Omental fat pad (tissue), 4 donors: ENCODE measurements around the gene FRYL. TPM values are rescaled to one million over a fixed set of nuclear protein-coding genes. Genes with fewer than 3 reads are reported as not detected.

Experiments
- ATAC-seq: fragments of 150-250 bp; one replicate; pipeline ENCODE4 v1.9.1; 2016; ENCODE audit warnings: mild to moderate bottlenecking, moderate library complexity; ENCODE audit not compliant: low FRiP score
- DNase-seq: peaks from one replicate; pipeline ENCODE4 v3.0.0-alpha.2; 2019; ENCODE audit warnings: low spot score
- CTCF ChIP-seq, 3 donors: fragments of 450-650 bp; IDR thresholded peaks; one replicate each; pipeline ENCODE4 v1.5.1; 2016 to 2017; ENCODE audit warnings: antibody characterized with exemption in 3 of 3, mild to moderate bottlenecking in 3 of 3, moderate library complexity in 2 of 3
- total RNA-seq, 4 donors: library from RNA; depleted of rRNA; stranded (reverse); fragments of >200 nt; gene quantifications; one replicate each; pipeline ENCODE4 v1.1.0, GENCODE V29; 2016

Gene FRYL
- total RNA-seq, 4 donors from 2014 or later = 45.2 to 143 (median 48.7) TPM

- no peak for TF ChIP-seq CTCF (IDR thresholded peaks at IDR 0.05)
- ATAC-seq (no peak), DNase-seq (no peak)
Measured at GRCh38 chr4:48633657-48634056, 146.4 kb downstream of the FRYL start.

GRCh38 chr4:48629458-48629857 lies 150.6 kb downstream of the FRYL start:
- ATAC-seq = no peak
- no peak for DNase-seq
- TF ChIP-seq CTCF (IDR thresholded peaks at IDR 0.05) = no peak

GRCh38 chr4:48623182-48623780 lies 156.8 kb downstream of the FRYL start:
- TF ChIP-seq CTCF (IDR thresholded peaks at IDR 0.05) = no peak
- no peak for ATAC-seq
- no peak for DNase-seq

- TF ChIP-seq CTCF (IDR thresholded peaks at IDR 0.05) = no peak
- DNase-seq (no peak), ATAC-seq (no peak)
Measured at GRCh38 chr4:48620831-48621230, 159.2 kb downstream of the FRYL start.

- ATAC-seq = no peak
Measured at GRCh38 chr4:48620093-48620492, 160.0 kb downstream of the FRYL start.

GRCh38 chr4:48604527-48604926 lies 175.6 kb downstream of the FRYL start:
- ATAC-seq = no peak
- no peak for TF ChIP-seq CTCF (IDR thresholded peaks at IDR 0.05)

More at GRCh38 chr4:48620093-48620492, 160.0 kb downstream of the FRYL start:
- no peak for TF ChIP-seq CTCF (IDR thresholded peaks at IDR 0.05)
- no peak for DNase-seq

GRCh38 chr4:48604041-48604440 lies 176.0 kb downstream of the FRYL start:
- no peak for TF ChIP-seq CTCF (IDR thresholded peaks at IDR 0.05)
- ATAC-seq (no peak), DNase-seq (no peak)

More at GRCh38 chr4:48604527-48604926, 175.6 kb downstream of the FRYL start:
- no peak for DNase-seq
